SJCRH30 (cell line): ENCODE data around the gene CLDN24. TPM values are rescaled to one million over a fixed set of nuclear protein-coding genes. Genes with fewer than 3 reads are reported as not detected.
"Not testable (repeated sequence)": the region's sequence is repeated elsewhere in the genome, so short reads cannot be mapped to it uniquely, and the experiment has no call there.

ENCODE experiments used
- DNase-seq, 2 experiments: peaks; one replicate each; pipeline ENCODE4 v3.0.0-alpha.2; 2015 to 2020
- H3K27ac ChIP-seq: fragments of 250-450 bp; sonication (Bioruptor Pico); 2 replicates; pipeline ENCODE4 v1.5.1; 2020; ENCODE audit warnings: mild to moderate bottlenecking, moderate library complexity
- H3K27me3 ChIP-seq: fragments of 250-450 bp; sonication (Bioruptor Pico); 2 replicates; pipeline ENCODE4 v1.5.1; 2020; ENCODE audit warnings: mild to moderate bottlenecking, moderate library complexity
- H3K36me3 ChIP-seq: fragments of 250-450 bp; sonication (Bioruptor Pico); 2 replicates; pipeline ENCODE4 v1.5.1; 2020; ENCODE audit warnings: mild to moderate bottlenecking, moderate library complexity
- H3K4me1 ChIP-seq: fragments of 250-450 bp; sonication (Bioruptor Pico); 2 replicates; pipeline ENCODE4 v1.5.1; 2020; ENCODE audit warnings: mild to moderate bottlenecking, moderate library complexity
- H3K4me3 ChIP-seq: fragments of 250-450 bp; sonication (Bioruptor Pico); 2 replicates; pipeline ENCODE4 v1.5.1; 2020; ENCODE audit warnings: mild to moderate bottlenecking, moderate library complexity
- H3K9me3 ChIP-seq: fragments of 250-450 bp; sonication (Bioruptor Pico); replicated peaks from 2 replicates; pipeline ENCODE4 v1.5.1; 2020; ENCODE audit warnings: mild to moderate bottlenecking, moderate library complexity
- total RNA-seq: library from RNA; depleted of rRNA; stranded (reverse); fragments of >200 nt; shearing (Covaris generic); gene quantifications from 2 replicates; pipeline ENCODE4 v1.2.3, GENCODE V29; 2014

CLDN24 gene
- total RNA-seq, 1 experiment from 2014 or later = not detected

- H3K9me3 ChIP-seq = no peaks in the 10 kb centered on the region
- no peaks in the 10 kb centered on the region for H3K27me3 ChIP-seq
- no peak overlapping the region for H3K4me3 ChIP-seq
- H3K4me1 ChIP-seq = peaks cover 20% of the 10 kb centered on the region
- peak overlapping the region; percentile 56; the same call in 1 of the 2 replicates for H3K27ac ChIP-seq
- H3K36me3 ChIP-seq = no peaks in the 10 kb centered on the region
- DNase-seq = peak in 1 of 2 experiments; percentile 33
Observed at GRCh38 chr4:183335369-183335940, 13.2 kb upstream of the CLDN24 start.

GRCh38 chr4:183333983-183334382, 11.8 kb upstream of the CLDN24 start:
- DNase-seq = peak in 1 of 2 experiments; percentile 17
- no peak overlapping the region for H3K4me3 ChIP-seq
- H3K4me1 ChIP-seq = peaks cover 20% of the 10 kb centered on the region
- H3K27me3 ChIP-seq = no peaks in the 10 kb centered on the region
- H3K36me3 ChIP-seq = no peaks in the 10 kb centered on the region
- no peaks in the 10 kb centered on the region for H3K9me3 ChIP-seq
- H3K27ac ChIP-seq = no peak overlapping the region

GRCh38 chr4:183333202-183333601, 11.0 kb upstream of the CLDN24 start:
- H3K36me3 ChIP-seq = no peaks in the 10 kb centered on the region
- H3K9me3 ChIP-seq = no peaks in the 10 kb centered on the region
- H3K4me3 ChIP-seq = no peak overlapping the region
- peaks cover 20% of the 10 kb centered on the region for H3K4me1 ChIP-seq
- DNase-seq = no peak
- H3K27ac ChIP-seq = no peak overlapping the region
- no peaks in the 10 kb centered on the region for H3K27me3 ChIP-seq

GRCh38 chr4:183332447-183332846, 10.2 kb upstream of the CLDN24 start:
- H3K36me3 ChIP-seq = no peaks in the 10 kb centered on the region
- no peaks in the 10 kb centered on the region for H3K9me3 ChIP-seq
- H3K27me3 ChIP-seq = no peaks in the 10 kb centered on the region
- H3K27ac ChIP-seq = no peak overlapping the region
- H3K4me3 ChIP-seq = no peak overlapping the region
- peaks cover 20% of the 10 kb centered on the region for H3K4me1 ChIP-seq
- no peak for DNase-seq

- H3K4me3 ChIP-seq = no peak overlapping the region
- no peaks in the 10 kb centered on the region for H3K36me3 ChIP-seq
- peaks cover 20% of the 10 kb centered on the region for H3K4me1 ChIP-seq
- H3K27ac ChIP-seq = no peak overlapping the region
- no peaks in the 10 kb centered on the region for H3K27me3 ChIP-seq
- no peaks in the 10 kb centered on the region for H3K9me3 ChIP-seq
- no peak for DNase-seq
Observed at GRCh38 chr4:183330841-183331240, 8.6 kb upstream of the CLDN24 start.

- no peak overlapping the region for H3K27ac ChIP-seq
- no peaks in the 10 kb centered on the region for H3K9me3 ChIP-seq
- no peaks in the 10 kb centered on the region for H3K36me3 ChIP-seq
- H3K27me3 ChIP-seq = no peaks in the 10 kb centered on the region
- DNase-seq = no peak
- peaks cover 14% of the 10 kb centered on the region for H3K4me1 ChIP-seq
- no peak overlapping the region for H3K4me3 ChIP-seq
Observed at GRCh38 chr4:183329954-183330742, 7.9 kb upstream of the CLDN24 start.

- DNase-seq = no peak
- H3K36me3 ChIP-seq = no peaks in the 10 kb centered on the region
- no peaks in the 10 kb centered on the region for H3K27me3 ChIP-seq
- no peak overlapping the region for H3K4me3 ChIP-seq
- no peak overlapping the region for H3K27ac ChIP-seq
- H3K9me3 ChIP-seq = no peaks in the 10 kb centered on the region
- H3K4me1 ChIP-seq = peaks cover 5% of the 10 kb centered on the region
Observed at GRCh38 chr4:183329244-183329643, 7.0 kb upstream of the CLDN24 start.

GRCh38 chr4:183328832-183329231, 6.6 kb upstream of the CLDN24 start:
- peaks cover under 1% of the 10 kb centered on the region for H3K4me1 ChIP-seq
- H3K27ac ChIP-seq = no peak overlapping the region
- no peaks in the 10 kb centered on the region for H3K36me3 ChIP-seq
- no peak overlapping the region for H3K4me3 ChIP-seq
- DNase-seq = no peak
- no peaks in the 10 kb centered on the region for H3K27me3 ChIP-seq
- no peaks in the 10 kb centered on the region for H3K9me3 ChIP-seq

GRCh38 chr4:183327827-183328226, 5.6 kb upstream of the CLDN24 start:
- Histone ChIP-seq H3K9me3 (no peaks in the 10 kb centered on the region), H3K27ac (no peak overlapping the region), H3K4me3 (no peak overlapping the region)

GRCh38 chr4:183326853-183327252, 4.6 kb upstream of the CLDN24 start:
- H3K9me3 ChIP-seq = no peaks in the 10 kb centered on the region
- H3K27ac ChIP-seq = no peak overlapping the region
- no peak for DNase-seq
- H3K36me3 ChIP-seq = no peaks in the 10 kb centered on the region
- no peaks in the 10 kb centered on the region for H3K27me3 ChIP-seq
- no peaks in the 10 kb centered on the region for H3K4me1 ChIP-seq
- H3K4me3 ChIP-seq = no peak overlapping the region

More at GRCh38 chr4:183327827-183328226, 5.6 kb upstream of the CLDN24 start:
- H3K36me3 ChIP-seq = no peaks in the 10 kb centered on the region
- H3K4me1 ChIP-seq = no peaks in the 10 kb centered on the region
- no peak for DNase-seq
- no peaks in the 10 kb centered on the region for H3K27me3 ChIP-seq

GRCh38 chr4:183326387-183326786, 4.2 kb upstream of the CLDN24 start:
- not testable (repeated sequence) for DNase-seq, H3K27ac ChIP-seq, H3K36me3 ChIP-seq, H3K4me3 ChIP-seq, H3K27me3 ChIP-seq, H3K9me3 ChIP-seq, H3K4me1 ChIP-seq

GRCh38 chr4:183324619-183325018, 2.4 kb upstream of the CLDN24 start:
- Histone ChIP-seq H3K9me3 (no peaks in the 10 kb centered on the region), H3K27me3 (no peaks in the 10 kb centered on the region), H3K4me3 (no peak overlapping the region), H3K4me1 (no peaks in the 10 kb centered on the region), H3K36me3 (no peaks in the 10 kb centered on the region), H3K27ac (no peak overlapping the region)
- no peak for DNase-seq

GRCh38 chr4:183324056-183324455, 1.8 kb upstream of the CLDN24 start:
- H3K4me3 ChIP-seq, H3K27me3 ChIP-seq, H3K4me1 ChIP-seq, DNase-seq, H3K9me3 ChIP-seq, H3K27ac ChIP-seq, H3K36me3 ChIP-seq: not testable (repeated sequence)

GRCh38 chr4:183323295-183323694, 1.1 kb upstream of the CLDN24 start:
- no peaks in the 10 kb centered on the region for H3K4me1 ChIP-seq
- H3K9me3 ChIP-seq = no peaks in the 10 kb centered on the region
- no peaks in the 10 kb centered on the region for H3K36me3 ChIP-seq
- H3K27ac ChIP-seq = no peak overlapping the region
- no peak overlapping the region for H3K4me3 ChIP-seq
- H3K27me3 ChIP-seq = no peaks in the 10 kb centered on the region
- no peak for DNase-seq

GRCh38 chr4:183321516-183321915, 710 bp downstream of the CLDN24 start:
- Histone ChIP-seq H3K36me3 (no peaks in the 10 kb centered on the region), H3K27ac (no peak overlapping the region), H3K27me3 (no peaks in the 10 kb centered on the region), H3K4me1 (no peaks in the 10 kb centered on the region), H3K9me3 (no peaks in the 10 kb centered on the region), H3K4me3 (no peak overlapping the region)
- no peak for DNase-seq

- Histone ChIP-seq H3K27ac (no peak overlapping the region), H3K4me3 (no peak overlapping the region), H3K36me3 (no peaks in the 10 kb centered on the region), H3K9me3 (no peaks in the 10 kb centered on the region), H3K4me1 (no peaks in the 10 kb centered on the region), H3K27me3 (no peaks in the 10 kb centered on the region)
- DNase-seq = no peak
Observed at GRCh38 chr4:183321079-183321478, 1.1 kb downstream of the CLDN24 start.
